Bronchial epithelial cell (primary cell): ENCODE data around the gene TOB1. TPM values are rescaled to one million over a fixed set of nuclear protein-coding genes. Genes with fewer than 3 reads are reported as not detected.
A peak's percentile ranks its signal among the peaks of the same experiment; 100 is the strongest.

Experiments used
- DNase-seq: peaks from one replicate; pipeline ENCODE4 v3.0.0-alpha.2; 2010; ENCODE audit warnings: low read depth
- FAIRE-seq: peaks from 2 replicates; lab custom pipeline; 2011; peaks lifted over from hg19 to GRCh38; lab: Jason Lieb, UNC
- H3K27me3 ChIP-seq: 2 replicates; pipeline ENCODE4 v1.5.1; 2011; ENCODE audit warnings: low read length; ENCODE audit not compliant: control insufficient read depth, insufficient read depth
- H3K36me3 ChIP-seq: 2 replicates; pipeline ENCODE4 v1.5.1; 2011; ENCODE audit warnings: low read length; ENCODE audit not compliant: control insufficient read depth, insufficient read depth
- H3K4me3 ChIP-seq: 2 replicates; pipeline ENCODE4 v1.5.1; 2011; ENCODE audit warnings: mild to moderate bottlenecking, low read depth, low read length, control low read depth
- total RNA-seq: library from RNA; depleted of rRNA; stranded (reverse); fragments of >200 nt; gene quantifications from 2 replicates; pipeline ENCODE4 v1.2.1, GENCODE V29; 2014
- TF ChIP-seq, protein P1 (sequence below): IDR thresholded peaks from 2 replicates; pipeline ENCODE4 v1.5.1; 2011; ENCODE audit warnings: mild to moderate bottlenecking, moderate library complexity, low read length, control low read depth, inconsistent platforms; ENCODE audit not compliant: insufficient read depth, severe bottlenecking

TOB1 gene
- total RNA-seq, 1 donor from 2014 or later: 11.6 TPM

- H3K27me3 ChIP-seq: no peaks in the 10 kb centered on the region
- FAIRE-seq: no peak
Observed at GRCh38 chr17:50868602-50869001, 2.4 kb upstream of the TOB1 start.

DNA sequence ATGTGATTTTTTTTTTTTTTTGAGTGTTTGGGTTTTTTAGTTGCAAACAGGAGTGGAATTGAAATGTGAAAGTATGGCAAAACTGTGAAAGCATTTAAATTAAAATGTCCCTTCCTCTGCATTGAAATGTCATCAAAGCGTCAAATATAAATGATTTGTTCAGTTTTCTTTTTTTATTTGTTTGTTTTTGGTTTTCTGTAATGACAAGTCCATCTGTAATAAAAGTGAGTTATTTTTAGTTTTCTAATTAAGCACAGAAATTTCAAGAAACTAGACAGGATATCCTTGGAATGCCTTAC is 1.9 kb upstream of the TOB1 start:
- H3K4me3 ChIP-seq: peak overlapping the region; percentile 77
- H3K36me3 ChIP-seq: peaks cover 4% of the 10 kb centered on the region
- TF ChIP-seq, protein P1, sequence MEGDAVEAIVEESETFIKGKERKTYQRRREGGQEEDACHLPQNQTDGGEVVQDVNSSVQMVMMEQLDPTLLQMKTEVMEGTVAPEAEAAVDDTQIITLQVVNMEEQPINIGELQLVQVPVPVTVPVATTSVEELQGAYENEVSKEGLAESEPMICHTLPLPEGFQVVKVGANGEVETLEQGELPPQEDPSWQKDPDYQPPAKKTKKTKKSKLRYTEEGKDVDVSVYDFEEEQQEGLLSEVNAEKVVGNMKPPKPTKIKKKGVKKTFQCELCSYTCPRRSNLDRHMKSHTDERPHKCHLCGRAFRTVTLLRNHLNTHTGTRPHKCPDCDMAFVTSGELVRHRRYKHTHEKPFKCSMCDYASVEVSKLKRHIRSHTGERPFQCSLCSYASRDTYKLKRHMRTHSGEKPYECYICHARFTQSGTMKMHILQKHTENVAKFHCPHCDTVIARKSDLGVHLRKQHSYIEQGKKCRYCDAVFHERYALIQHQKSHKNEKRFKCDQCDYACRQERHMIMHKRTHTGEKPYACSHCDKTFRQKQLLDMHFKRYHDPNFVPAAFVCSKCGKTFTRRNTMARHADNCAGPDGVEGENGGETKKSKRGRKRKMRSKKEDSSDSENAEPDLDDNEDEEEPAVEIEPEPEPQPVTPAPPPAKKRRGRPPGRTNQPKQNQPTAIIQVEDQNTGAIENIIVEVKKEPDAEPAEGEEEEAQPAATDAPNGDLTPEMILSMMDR: no peak
- DNase-seq (no peak), FAIRE-seq (no peak)
- no peaks in the 10 kb centered on the region for H3K27me3 ChIP-seq

More at GRCh38 chr17:50868602-50869001, 2.4 kb upstream of the TOB1 start:
- H3K36me3 ChIP-seq: no peaks in the 10 kb centered on the region
- TF ChIP-seq, protein P1: no peak
- H3K4me3 ChIP-seq: no peak overlapping the region
- no peak for DNase-seq

- peak overlapping the region; percentile 77 for H3K4me3 ChIP-seq
- H3K27me3 ChIP-seq: no peaks in the 10 kb centered on the region
- peaks cover 6% of the 10 kb centered on the region for H3K36me3 ChIP-seq
- DNase-seq (peak; percentile 96), FAIRE-seq (no peak)
- TF ChIP-seq, protein P1: no peak
Observed at GRCh38 chr17:50867363-50868139, 1.4 kb upstream of the TOB1 start.

- Histone ChIP-seq H3K36me3 (peaks cover 6% of the 10 kb centered on the region), H3K4me3 (peak overlapping the region; percentile 77), H3K27me3 (no peaks in the 10 kb centered on the region)
- TF ChIP-seq, protein P1: no peak
- DNase-seq (no peak), FAIRE-seq (no peak)
Observed at GRCh38 chr17:50866950-50867362, 802 bp upstream of the TOB1 start.

DNA sequence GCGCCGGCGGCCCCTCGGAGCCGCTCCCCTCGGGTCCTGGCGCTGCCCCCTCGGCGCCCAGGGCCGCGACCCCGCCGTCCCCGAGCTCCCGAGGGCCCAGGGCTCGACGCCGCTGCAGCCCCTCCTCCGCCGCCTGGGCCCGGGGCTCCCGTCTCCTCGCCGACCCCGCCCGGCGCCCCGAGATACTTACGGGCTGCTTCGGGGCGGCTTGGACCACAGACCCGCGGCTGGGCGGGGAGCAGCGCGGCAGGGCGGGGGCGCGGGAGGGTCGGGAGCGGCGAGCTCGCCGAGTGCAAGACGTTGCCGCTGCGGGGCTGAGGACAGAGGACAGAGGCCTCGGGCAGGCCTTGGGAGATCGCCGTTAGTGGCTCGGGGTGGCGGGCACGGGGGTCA is 290 bp downstream of the TOB1 start:
- H3K4me3 ChIP-seq: peak overlapping the region; percentile 97
- DNase-seq (no peak), FAIRE-seq (no peak)
- H3K36me3 ChIP-seq: peaks cover 6% of the 10 kb centered on the region
- TF ChIP-seq, protein P1: no peak
- no peaks in the 10 kb centered on the region for H3K27me3 ChIP-seq
